CD4-positive, alpha-beta T cell (primary cell): ENCODE results near the gene ZNF770. TPM values are rescaled to one million over a fixed set of nuclear protein-coding genes. Genes with fewer than 3 reads are reported as not detected.

ENCODE experiments used
- ATAC-seq: fragments of 200-7000 bp; cut with Tn5 transposase; one replicate; pipeline ENCODE4 v1.10.0; 2022; ENCODE audit warnings: mild to moderate bottlenecking; ENCODE audit not compliant: poor library complexity
- CTCF ChIA-PET: fragments of 350-600 bp; sonication (Branson Sonifier 250); formaldehyde crosslinking; loops from one replicate; lab custom pipeline; 2021; ENCODE audit warnings: antibody characterized with exemption, inconsistent platforms; lab: Charles Lee
- POLR2A ChIA-PET: fragments of 350-600 bp; sonication (Branson Sonifier 250); formaldehyde crosslinking; loops from one replicate; lab custom pipeline; 2021; ENCODE audit warnings: antibody characterized with exemption, inconsistent platforms; lab: Charles Lee
- DNase-seq, 14 experiments: peaks; one replicate each; pipeline ENCODE4 v3.0.0-alpha.2; 2013 to 2020; ENCODE audit warnings: mixed read lengths in 2 of 14
- H3K27ac ChIP-seq, 2 donors: one replicate each; pipeline versions ENCODE4 v1.5.1 to v1.7.0; 2013; ENCODE audit warnings: low read length in 2 of 2, low read depth in 1 of 2, mild to moderate bottlenecking in 1 of 2
- H3K27me3 ChIP-seq, 2 experiments: 1 replicate in 1 of 2; 2 replicates in 1 of 2; pipeline versions ENCODE4 v1.6.1 to v1.7.0; 2013; ENCODE audit warnings: low read length in 2 of 2, control low read depth in 1 of 2, mild to moderate bottlenecking in 1 of 2, moderate library complexity in 1 of 2; ENCODE audit not compliant: insufficient read depth in 2 of 2, control insufficient read depth in 1 of 2
- H3K36me3 ChIP-seq: one replicate; pipeline ENCODE4 v1.6.1; 2013; ENCODE audit warnings: low read length, control low read depth; ENCODE audit not compliant: insufficient read depth
- H3K4me1 ChIP-seq: one replicate; pipeline ENCODE4 v1.6.1; 2013; ENCODE audit warnings: low read length, control low read depth; ENCODE audit not compliant: insufficient read depth
- H3K4me3 ChIP-seq: one replicate; pipeline ENCODE4 v1.5.1; 2013; ENCODE audit warnings: mild to moderate bottlenecking, low read length, moderate library complexity
- H3K9me3 ChIP-seq, 2 experiments: 1 replicate in 1 of 2; 2 replicates in 1 of 2; pipeline versions ENCODE4 v1.6.1 to v1.7.0; 2013; ENCODE audit warnings: low read length in 2 of 2, mild to moderate bottlenecking in 2 of 2, control low read depth in 1 of 2, moderate library complexity in 1 of 2; ENCODE audit not compliant: control insufficient read depth in 1 of 2, insufficient read depth in 1 of 2
- H3K27ac Mint-ChIP-seq: one replicate; pipeline ENCODE4 v1.8.0; 2020; ENCODE audit warnings: mixed read lengths
- H3K27me3 Mint-ChIP-seq: one replicate; pipeline ENCODE4 v1.8.0; 2021; ENCODE audit warnings: mixed read lengths
- H3K36me3 Mint-ChIP-seq: one replicate; pipeline ENCODE4 v1.8.0; 2021; ENCODE audit warnings: low read depth, mixed read lengths
- H3K4me1 Mint-ChIP-seq: one replicate; pipeline ENCODE4 v1.8.0; 2021; ENCODE audit warnings: low read depth, mixed read lengths
- H3K4me3 Mint-ChIP-seq: one replicate; pipeline ENCODE4 v1.8.0; 2020; ENCODE audit warnings: mild to moderate bottlenecking, mixed read lengths
- H3K9me3 Mint-ChIP-seq: one replicate; pipeline ENCODE4 v1.8.0; 2020; ENCODE audit warnings: mixed read lengths
- intact Hi-C, 2 experiments: fragments of 100-400 bp; cut with DNase I in 1 of 2; cut with micrococcal nuclease in 1 of 2; formaldehyde crosslinking; loops; one replicate each; pipeline versions ENCODE4 v1.15.1 to v1.9.0; 2023 to 2025; cut with DNase I, micrococcal nuclease
- total RNA-seq, 174 experiments: library from RNA in 2 of 174; stranded (reverse) in 2 of 174; gene quantifications; one replicate each; pipeline ENCODE4 v1.2.3 and lab custom pipeline; 2021 to 2026
- TF ChIP-seq, protein P1 (sequence below): fragments of 200-600 bp; IDR thresholded peaks from one replicate; pipeline ENCODE4 v1.8.0; 2022; ENCODE audit warnings: antibody characterized with exemption, mild to moderate bottlenecking

ZNF770 gene
- total RNA-seq, 2 experiments from 2014 or later = 35.4 to 37.9 TPM

DNA sequence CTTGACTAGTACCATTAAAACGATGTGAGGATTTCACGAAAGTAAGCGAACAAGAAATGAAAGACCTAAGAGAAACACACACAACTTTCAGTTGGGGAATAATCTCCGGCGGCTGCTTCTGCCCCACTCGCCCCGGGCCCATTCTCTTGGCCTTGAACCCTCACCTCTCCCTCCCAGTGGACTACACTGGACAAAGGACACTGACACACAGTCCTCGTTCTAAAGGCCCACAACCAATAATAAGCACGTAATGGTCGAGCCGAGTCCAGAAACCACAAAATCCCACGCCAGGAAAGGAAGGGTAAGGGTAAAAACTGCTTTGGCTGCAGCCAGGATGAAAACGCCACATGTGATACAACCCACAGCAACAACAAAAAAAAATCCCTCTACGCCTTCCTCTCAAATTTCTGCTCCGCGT lies 469 bp downstream of the ZNF770 start:
- H3K36me3 ChIP-seq = peaks cover 16% of the 10 kb centered on the region
- Mint-ChIP-seq H3K4me1 (peaks cover 55% of the 10 kb centered on the region), H3K9me3 (no peaks in the 10 kb centered on the region), H3K27me3 (no peaks in the 10 kb centered on the region), H3K27ac (peak overlapping the region; percentile 98), H3K36me3 (peaks cover 47% of the 10 kb centered on the region), H3K4me3 (peak overlapping the region; percentile 99)
- ATAC-seq (no peak), DNase-seq (no peak)
- peak overlapping the region; percentile 89 for H3K4me3 ChIP-seq
- no peaks in the 10 kb centered on the region for H3K27me3 ChIP-seq
- TF ChIP-seq, protein P1, sequence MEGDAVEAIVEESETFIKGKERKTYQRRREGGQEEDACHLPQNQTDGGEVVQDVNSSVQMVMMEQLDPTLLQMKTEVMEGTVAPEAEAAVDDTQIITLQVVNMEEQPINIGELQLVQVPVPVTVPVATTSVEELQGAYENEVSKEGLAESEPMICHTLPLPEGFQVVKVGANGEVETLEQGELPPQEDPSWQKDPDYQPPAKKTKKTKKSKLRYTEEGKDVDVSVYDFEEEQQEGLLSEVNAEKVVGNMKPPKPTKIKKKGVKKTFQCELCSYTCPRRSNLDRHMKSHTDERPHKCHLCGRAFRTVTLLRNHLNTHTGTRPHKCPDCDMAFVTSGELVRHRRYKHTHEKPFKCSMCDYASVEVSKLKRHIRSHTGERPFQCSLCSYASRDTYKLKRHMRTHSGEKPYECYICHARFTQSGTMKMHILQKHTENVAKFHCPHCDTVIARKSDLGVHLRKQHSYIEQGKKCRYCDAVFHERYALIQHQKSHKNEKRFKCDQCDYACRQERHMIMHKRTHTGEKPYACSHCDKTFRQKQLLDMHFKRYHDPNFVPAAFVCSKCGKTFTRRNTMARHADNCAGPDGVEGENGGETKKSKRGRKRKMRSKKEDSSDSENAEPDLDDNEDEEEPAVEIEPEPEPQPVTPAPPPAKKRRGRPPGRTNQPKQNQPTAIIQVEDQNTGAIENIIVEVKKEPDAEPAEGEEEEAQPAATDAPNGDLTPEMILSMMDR = no peak
- POLR2A ChIA-PET = interaction anchor here (0.7 to 4.7 kb wide), 17 partner anchors 10 to 948 kb away, joined by 3 to 166 read pairs (median 4); partner anchors contain the start of genes AQR, AVEN, EMC4 and EMC7
- intact Hi-C loops = loop anchor here (1.0 to 5.0 kb wide), 6 partner anchors 18 to 950 kb away; partner anchors contain the start of genes AQR (in 2 of the 2), AVEN (in 1 of the 2), DPH6 (in 1 of the 2) and EMC7 (in 1 of the 2)
- peaks cover 23% of the 10 kb centered on the region for H3K4me1 ChIP-seq
- CTCF ChIA-PET = interaction anchor here (5.8 kb wide), 1 partner anchor 18 kb away, joined by 60 read pairs; the partner anchor contains the start of gene AQR
- peak overlapping the region; percentile 91 to 93 for H3K27ac ChIP-seq
- H3K9me3 ChIP-seq = no peaks in the 10 kb centered on the region

DNA sequence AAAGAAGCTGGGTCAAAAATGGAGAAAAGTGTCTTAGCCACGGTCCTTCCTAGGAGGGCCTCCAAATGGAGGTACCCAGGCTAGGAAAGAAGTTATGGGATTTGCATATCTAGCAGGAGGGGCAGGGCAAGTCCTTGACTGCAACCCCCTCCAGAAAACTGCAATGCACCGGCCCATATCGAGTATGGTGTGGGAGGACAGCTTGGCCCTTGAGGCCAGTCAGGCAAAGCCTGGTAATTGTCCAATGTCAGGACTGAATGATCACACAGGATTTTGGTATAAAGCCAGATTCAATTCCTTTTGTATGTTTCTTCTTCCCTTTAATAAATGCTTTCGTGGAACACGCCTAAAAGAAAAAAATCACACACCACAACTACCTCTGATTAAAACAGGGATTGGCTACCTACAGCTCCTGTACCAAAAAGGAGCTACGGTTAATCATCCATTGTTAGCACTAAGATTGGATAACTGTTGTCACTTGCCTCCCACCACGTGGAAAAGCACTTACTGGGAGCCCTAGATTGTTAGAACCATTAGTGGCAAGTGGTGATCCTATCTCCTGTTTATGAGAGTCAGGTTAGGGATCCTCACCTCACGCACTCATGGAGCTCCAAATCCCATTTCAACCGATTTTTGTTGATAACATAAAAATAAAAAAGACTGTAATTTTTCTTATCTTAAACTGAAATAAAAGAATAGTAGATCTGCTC lies 1.2 kb downstream of the ZNF770 start:
- no peaks in the 10 kb centered on the region for H3K9me3 Mint-ChIP-seq
- no peaks in the 10 kb centered on the region for H3K27me3 Mint-ChIP-seq
- Histone ChIP-seq H3K4me3 (peak overlapping the region; percentile 89), H3K4me1 (peaks cover 23% of the 10 kb centered on the region), H3K36me3 (peaks cover 23% of the 10 kb centered on the region), H3K27me3 (no peaks in the 10 kb centered on the region), H3K9me3 (no peaks in the 10 kb centered on the region), H3K27ac (no peak overlapping the region)
- H3K27ac Mint-ChIP-seq = peak overlapping the region; percentile 98
- ATAC-seq = no peak
- ChIA-PET CTCF (interaction anchor here (5.8 kb wide), 1 partner anchor 18 kb away, joined by 60 read pairs; the partner anchor contains the start of gene AQR), POLR2A (interaction anchor here (4.7 kb wide), 1 partner anchor 18 kb away, joined by 166 read pairs; the partner anchor contains the start of gene AQR)
- H3K4me3 Mint-ChIP-seq = peak overlapping the region; percentile 99
- peaks cover 53% of the 10 kb centered on the region for H3K36me3 Mint-ChIP-seq
- H3K4me1 Mint-ChIP-seq = peaks cover 55% of the 10 kb centered on the region
- DNase-seq = no peak
- TF ChIP-seq, protein P1 = no peak
- intact Hi-C loops = loop anchor here in 1 of 2 experiments (5.0 kb wide), 5 partner anchors 560 to 950 kb away; partner anchors contain the start of genes AVEN, DPH6, EMC7 and NOP10

DNA sequence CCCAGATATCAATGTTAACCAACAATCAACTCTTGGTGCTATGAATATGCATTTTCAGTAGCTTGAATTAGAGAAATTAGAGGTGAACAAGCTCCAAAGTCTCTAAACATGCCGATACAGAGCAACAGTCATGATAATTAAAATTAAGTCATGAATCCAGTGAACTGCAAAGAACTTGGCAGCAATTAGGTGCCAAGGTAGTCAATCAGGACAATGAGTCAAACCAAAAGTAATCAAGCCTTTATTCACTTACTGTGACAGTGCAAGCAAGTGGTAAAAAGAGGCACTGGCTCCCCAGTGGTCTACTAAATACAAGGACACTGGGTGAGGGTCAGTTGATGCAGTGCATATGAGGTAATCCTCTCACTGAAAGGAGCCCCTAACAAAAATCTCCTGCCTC lies 1.8 kb downstream of the ZNF770 start:
- Mint-ChIP-seq H3K36me3 (peaks cover 59% of the 10 kb centered on the region), H3K27ac (peak overlapping the region; percentile 98), H3K4me3 (peak overlapping the region; percentile 99), H3K9me3 (no peaks in the 10 kb centered on the region), H3K27me3 (no peaks in the 10 kb centered on the region), H3K4me1 (peaks cover 55% of the 10 kb centered on the region)
- ATAC-seq (no peak), DNase-seq (no peak)
- Histone ChIP-seq H3K27me3 (no peaks in the 10 kb centered on the region), H3K4me3 (peak overlapping the region; percentile 89), H3K9me3 (no peaks in the 10 kb centered on the region), H3K27ac (no peak overlapping the region), H3K36me3 (peaks cover 28% of the 10 kb centered on the region), H3K4me1 (peaks cover 23% of the 10 kb centered on the region)
- intact Hi-C loops = loop anchor here in 1 of 2 experiments (5.0 kb wide), 5 partner anchors 561 to 949 kb away; partner anchors contain the start of genes AVEN, DPH6, EMC7 and NOP10
- ChIA-PET POLR2A (interaction anchor here (4.7 kb wide), 1 partner anchor 17 kb away, joined by 166 read pairs; the partner anchor contains the start of gene AQR), CTCF (interaction anchor here (5.8 kb wide), 1 partner anchor 17 kb away, joined by 60 read pairs; the partner anchor contains the start of gene AQR)
- TF ChIP-seq, protein P1 = no peak
